ENCODE data around the gene CRKL.
"Not testable (repeated sequence)": the region's sequence is repeated elsewhere in the genome, so short reads cannot be mapped to it uniquely, and the experiment has no call there.

- TF ChIP-seq POLR2AphosphoS5 (IDR thresholded peaks at IDR 0.05; ENCODE audit: low read depth, low read length); CTCF (IDR thresholded peaks at IDR 0.05 in 2 of 3, conservative IDR thresholded peaks at IDR 0.05 in 1 of 3; ENCODE audit: borderline replicate concordance in 1 of 3, insufficient read depth in 1 of 3, low read depth in 2 of 3, low read length in 2 of 3); MAX (IDR thresholded peaks at IDR 0.05); POLR2A (IDR thresholded peaks at IDR 0.05; ENCODE audit: borderline replicate concordance, extremely low read depth, insufficient read depth, insufficient read length): not testable (repeated sequence)
These were observed 13.2 kb downstream of the CRKL start for GRCh38 chr22:20930435-20930834.

Data from HCT116 (cell line).